K562 (cell line): ENCODE measurements around the gene RNF145. TPM values are rescaled to one million over a fixed set of nuclear protein-coding genes. Genes with fewer than 3 reads are reported as not detected.

Experiments used
- ATF7 ChIP-seq: fragments of 450-650 bp; IDR thresholded peaks from 2 replicates; pipeline ENCODE4 v1.7.1; 2014; ENCODE audit warnings: mild to moderate bottlenecking, moderate library complexity
- BACH1 ChIP-seq: fragments of 200-800 bp; sonication (Bioruptor generic); IDR thresholded peaks from 2 replicates; pipeline ENCODE4 v1.6.1; 2016; ENCODE audit warnings: missing genetic modification characterization, missing compliant biosample characterization
- BCL6 ChIP-seq: fragments of 250-450 bp; sonication (Bioruptor Pico); IDR thresholded peaks from 2 replicates; pipeline ENCODE4 v1.4.0; 2020
- CEBPB ChIP-seq: fragments of 450-650 bp; IDR thresholded peaks from 2 replicates; pipeline ENCODE4 v1.6.1; 2016; ENCODE audit warnings: missing genetic modification characterization, missing compliant biosample characterization
- FOXM1 ChIP-seq, 2 experiments: fragments of 450-650 bp in 1 of 2; sonication (generic) in 1 of 2; formaldehyde crosslinking in 1 of 2; IDR thresholded peaks; 2 replicates each; pipeline versions ENCODE4 v1.6.1 to v1.9.0; 2017 to 2022; ENCODE audit warnings: low read depth in 2 of 2, mild to moderate bottlenecking in 2 of 2, missing genetic modification reagents in 1 of 2, moderate library complexity in 1 of 2
- FOXP1 ChIP-seq: sonication (generic); formaldehyde crosslinking; IDR thresholded peaks from 2 replicates; pipeline ENCODE4 v1.8.0; 2022; ENCODE audit warnings: mild to moderate bottlenecking, missing genetic modification reagents
- GTF2E2 ChIP-seq: fragments of 200-800 bp; sonication (Bioruptor generic); IDR thresholded peaks from 2 replicates; pipeline ENCODE4 v1.6.1; 2016; ENCODE audit warnings: missing genetic modification characterization, missing compliant biosample characterization
- HNRNPK ChIP-seq: fragments of 200-400 bp; formaldehyde crosslinking; IDR thresholded peaks from one replicate; pipeline ENCODE4 v1.6.1; 2018; ENCODE audit warnings: mild to moderate bottlenecking, low read depth, low read length; ENCODE audit not compliant: poor library complexity, severe bottlenecking
- MAFK ChIP-seq: IDR thresholded peaks from 2 replicates; pipeline ENCODE4 v1.6.1; 2011; ENCODE audit warnings: low read length, improper control_type of control experiment
- NBN ChIP-seq: fragments of 450-650 bp; IDR thresholded peaks from 2 replicates; pipeline ENCODE4 v1.6.1; 2016; ENCODE audit warnings: low read depth, mild to moderate bottlenecking
- NFE2 ChIP-seq: IDR thresholded peaks from 2 replicates; pipeline ENCODE4 v1.6.1; 2014; ENCODE audit warnings: antibody characterized with exemption, low read depth
- NR1H2 ChIP-seq: sonication (generic); formaldehyde crosslinking; IDR thresholded peaks from 2 replicates; pipeline ENCODE4 v1.4.0; 2020; ENCODE audit warnings: mild to moderate bottlenecking, missing genetic modification reagents
- POLR2AphosphoS5 ChIP-seq: IDR thresholded peaks from 2 replicates; pipeline ENCODE4 v1.6.1; 2011; ENCODE audit warnings: mild to moderate bottlenecking, low read depth, low read length, moderate library complexity; ENCODE audit not compliant: control insufficient read depth, insufficient read depth
- TGIF2 ChIP-seq: sonication (generic); formaldehyde crosslinking; IDR thresholded peaks from 2 replicates; pipeline ENCODE4 v1.8.1; 2022; ENCODE audit warnings: mild to moderate bottlenecking, missing genetic modification reagents, moderate library complexity
- ZKSCAN8 ChIP-seq: fragments of 200-800 bp; sonication (Bioruptor generic); IDR thresholded peaks from 2 replicates; pipeline ENCODE4 v1.6.1; 2016; ENCODE audit warnings: missing genetic modification characterization, missing compliant biosample characterization
- ZNF124 ChIP-seq: sonication (generic); formaldehyde crosslinking; IDR thresholded peaks from 2 replicates; pipeline ENCODE4 v1.8.1; 2022; ENCODE audit warnings: missing genetic modification reagents
- ZNF175 ChIP-seq: fragments of 200-800 bp; sonication (Bioruptor generic); IDR thresholded peaks from 2 replicates; pipeline ENCODE4 v1.6.1; 2016; ENCODE audit warnings: low read depth, mild to moderate bottlenecking, missing genetic modification characterization, missing compliant biosample characterization
- ZNF3 ChIP-seq: fragments of 250-450 bp; sonication (Bioruptor Pico); IDR thresholded peaks from 2 replicates; pipeline ENCODE4 v1.5.0; 2021; ENCODE audit warnings: mild to moderate bottlenecking, moderate library complexity
- ZNF324 ChIP-seq: fragments of 250-450 bp; sonication (Bioruptor Pico); IDR thresholded peaks from 2 replicates; pipeline ENCODE4 v1.4.0; 2020; ENCODE audit warnings: mild to moderate bottlenecking
- ZNF408 ChIP-seq: fragments of 250-450 bp; sonication (Bioruptor Pico); IDR thresholded peaks from 2 replicates; pipeline ENCODE4 v1.4.0; 2020; ENCODE audit warnings: low read depth, mild to moderate bottlenecking, moderate library complexity
- ZNF589 ChIP-seq: fragments of 200-800 bp; sonication (Bioruptor generic); IDR thresholded peaks from 2 replicates; pipeline ENCODE4 v1.6.1; 2016; ENCODE audit warnings: low read depth, missing genetic modification characterization, missing compliant biosample characterization
- polyA plus RNA-seq, 8 experiments: library from polyadenylated mRNA; depleted of rRNA in 4 of 8; stranded (reverse) in 5 of 8; unstranded in 3 of 8; fragments of >200 nt; fragmentation: Nextera tagmentation in 2 of 8; fragmentation: Illumina TruSeq in 1 of 8; extraction: Ambion mirVana in 2 of 8; extraction: Trizol in 1 of 8; gene quantifications; 2 replicates each; pipeline versions ENCODE4 v1.2.1 to v1.2.3, GENCODE V29; 2011 to 2014; ENCODE audit warnings: inconsistent platforms in 1 of 8, missing spikeins in 1 of 8
- total RNA-seq, 7 experiments: library from RNA; depleted of rRNA in 6 of 7; stranded (reverse); fragments of >200 nt in 6 of 7; fragmentation: Illumina TruSeq in 2 of 7; extraction: Trizol in 2 of 7; gene quantifications; 2 replicates each; pipeline versions ENCODE4 v1.2.1 to v1.2.3, GENCODE V29; 2011 to 2021; ENCODE audit warnings: low replicate concordance in 1 of 7
- TF ChIP-seq, protein P1 (sequence below): fragments of 150-350 bp; IDR thresholded peaks from 2 replicates; pipeline ENCODE4 v1.6.1; 2014; ENCODE audit warnings: low read depth, mild to moderate bottlenecking, low read length, borderline replicate concordance
- TF ChIP-seq, protein P2 (sequence below): fragments of 450-650 bp; IDR thresholded peaks from 2 replicates; pipeline ENCODE4 v1.6.1; 2017; ENCODE audit warnings: mild to moderate bottlenecking, moderate library complexity
- TF ChIP-seq, protein P3 (sequence below): fragments of 450-650 bp; conservative IDR thresholded peaks from 2 replicates; pipeline ENCODE4 v1.6.1; 2016; ENCODE audit warnings: missing genetic modification characterization, low read depth, mild to moderate bottlenecking, missing compliant biosample characterization, moderate library complexity

Gene RNF145
- total and polyA plus RNA-seq, 9 of the 15 experiments (the other 6 are each of a cell fraction or from before 2014, with no cell fraction given) = 13.6 to 40.7 (median 25.4) TPM

DNA sequence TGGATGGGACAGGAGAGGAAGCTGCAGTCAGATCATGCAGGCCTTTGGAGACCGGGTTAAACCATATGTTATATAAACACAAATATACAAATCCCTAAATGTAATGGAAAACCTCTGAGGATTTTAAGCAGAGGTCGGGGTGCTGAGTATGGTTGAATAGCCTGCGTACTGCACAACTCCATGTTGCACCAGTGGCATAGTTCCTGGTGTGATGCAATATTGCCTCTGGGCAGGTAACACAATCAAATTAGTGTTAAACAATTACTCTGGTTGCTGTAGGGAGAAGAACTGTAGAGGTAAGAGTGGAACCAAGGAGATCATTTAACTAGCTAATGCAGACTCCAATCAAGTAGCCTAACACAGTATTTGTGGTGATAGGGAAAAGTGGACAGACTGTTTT is 21.3 kb upstream of the RNF145 start (continued):
- 0 out of 2 replicates have a peak, but pooled peaks have one; percentile 31 for TF ChIP-seq BACH1 (tag)
- TF ChIP-seq ZNF589 (CRISPR knock-in tag) = peak; percentile 54; the same call in 1 of the 2 replicates
- peak; percentile 76 for TF ChIP-seq ZNF175 (CRISPR knock-in tag)
- TF ChIP-seq, protein P1, sequence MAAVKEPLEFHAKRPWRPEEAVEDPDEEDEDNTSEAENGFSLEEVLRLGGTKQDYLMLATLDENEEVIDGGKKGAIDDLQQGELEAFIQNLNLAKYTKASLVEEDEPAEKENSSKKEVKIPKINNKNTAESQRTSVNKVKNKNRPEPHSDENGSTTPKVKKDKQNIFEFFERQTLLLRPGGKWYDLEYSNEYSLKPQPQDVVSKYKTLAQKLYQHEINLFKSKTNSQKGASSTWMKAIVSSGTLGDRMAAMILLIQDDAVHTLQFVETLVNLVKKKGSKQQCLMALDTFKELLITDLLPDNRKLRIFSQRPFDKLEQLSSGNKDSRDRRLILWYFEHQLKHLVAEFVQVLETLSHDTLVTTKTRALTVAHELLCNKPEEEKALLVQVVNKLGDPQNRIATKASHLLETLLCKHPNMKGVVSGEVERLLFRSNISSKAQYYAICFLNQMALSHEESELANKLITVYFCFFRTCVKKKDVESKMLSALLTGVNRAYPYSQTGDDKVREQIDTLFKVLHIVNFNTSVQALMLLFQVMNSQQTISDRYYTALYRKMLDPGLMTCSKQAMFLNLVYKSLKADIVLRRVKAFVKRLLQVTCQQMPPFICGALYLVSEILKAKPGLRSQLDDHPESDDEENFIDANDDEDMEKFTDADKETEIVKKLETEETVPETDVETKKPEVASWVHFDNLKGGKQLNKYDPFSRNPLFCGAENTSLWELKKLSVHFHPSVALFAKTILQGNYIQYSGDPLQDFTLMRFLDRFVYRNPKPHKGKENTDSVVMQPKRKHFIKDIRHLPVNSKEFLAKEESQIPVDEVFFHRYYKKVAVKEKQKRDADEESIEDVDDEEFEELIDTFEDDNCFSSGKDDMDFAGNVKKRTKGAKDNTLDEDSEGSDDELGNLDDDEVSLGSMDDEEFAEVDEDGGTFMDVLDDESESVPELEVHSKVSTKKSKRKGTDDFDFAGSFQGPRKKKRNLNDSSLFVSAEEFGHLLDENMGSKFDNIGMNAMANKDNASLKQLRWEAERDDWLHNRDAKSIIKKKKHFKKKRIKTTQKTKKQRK = no peak
- no peak for TF ChIP-seq FOXP1
- no peak for TF ChIP-seq ZNF408 (CRISPR knock-in tag)
- TF ChIP-seq GTF2E2 (tag) = no peak
- TF ChIP-seq, protein P2, sequence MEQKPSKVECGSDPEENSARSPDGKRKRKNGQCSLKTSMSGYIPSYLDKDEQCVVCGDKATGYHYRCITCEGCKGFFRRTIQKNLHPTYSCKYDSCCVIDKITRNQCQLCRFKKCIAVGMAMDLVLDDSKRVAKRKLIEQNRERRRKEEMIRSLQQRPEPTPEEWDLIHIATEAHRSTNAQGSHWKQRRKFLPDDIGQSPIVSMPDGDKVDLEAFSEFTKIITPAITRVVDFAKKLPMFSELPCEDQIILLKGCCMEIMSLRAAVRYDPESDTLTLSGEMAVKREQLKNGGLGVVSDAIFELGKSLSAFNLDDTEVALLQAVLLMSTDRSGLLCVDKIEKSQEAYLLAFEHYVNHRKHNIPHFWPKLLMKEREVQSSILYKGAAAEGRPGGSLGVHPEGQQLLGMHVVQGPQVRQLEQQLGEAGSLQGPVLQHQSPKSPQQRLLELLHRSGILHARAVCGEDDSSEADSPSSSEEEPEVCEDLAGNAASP = no peak
- TF ChIP-seq NR1H2 (CRISPR knock-in tag) = no peak
- TF ChIP-seq TGIF2 (CRISPR knock-in tag) = no peak
- no peak for TF ChIP-seq NFE2
- no peak for TF ChIP-seq BCL6 (CRISPR knock-in tag)
- TF ChIP-seq POLR2AphosphoS5 = no peak
- TF ChIP-seq ATF7 = 0 out of 2 replicates have a peak, but pooled peaks have one; percentile 30
- no peak for TF ChIP-seq ZNF124 (CRISPR knock-in tag)
- TF ChIP-seq MAFK = no peak
- TF ChIP-seq ZNF324 (CRISPR knock-in tag) = no peak
- no peak for TF ChIP-seq HNRNPK
- no peak for TF ChIP-seq NBN
- 0 out of 2 replicates have a peak, but pooled peaks have one; percentile 15 for TF ChIP-seq ZKSCAN8 (CRISPR knock-in tag)
- no peak for TF ChIP-seq FOXM1 (IDR thresholded peaks at IDR 0.05; ENCODE audit: low read depth)
- no peak for TF ChIP-seq FOXM1 (CRISPR knock-in tag; IDR thresholded peaks at IDR 0.05; ENCODE audit: low read depth)
- TF ChIP-seq, protein P3, sequence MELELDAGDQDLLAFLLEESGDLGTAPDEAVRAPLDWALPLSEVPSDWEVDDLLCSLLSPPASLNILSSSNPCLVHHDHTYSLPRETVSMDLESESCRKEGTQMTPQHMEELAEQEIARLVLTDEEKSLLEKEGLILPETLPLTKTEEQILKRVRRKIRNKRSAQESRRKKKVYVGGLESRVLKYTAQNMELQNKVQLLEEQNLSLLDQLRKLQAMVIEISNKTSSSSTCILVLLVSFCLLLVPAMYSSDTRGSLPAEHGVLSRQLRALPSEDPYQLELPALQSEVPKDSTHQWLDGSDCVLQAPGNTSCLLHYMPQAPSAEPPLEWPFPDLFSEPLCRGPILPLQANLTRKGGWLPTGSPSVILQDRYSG (tag) = no peak
- TF ChIP-seq CEBPB (tag) = peak; percentile 72
- no peak for TF ChIP-seq ZNF3
